Right atrium auricular region (tissue), 2 donors: ENCODE results near the gene PTPN14. TPM values are rescaled to one million over a fixed set of nuclear protein-coding genes. Genes with fewer than 3 reads are reported as not detected.

Experiments used
- DNase-seq: peaks from one replicate; pipeline ENCODE4 v3.0.0-alpha.2; 2019; ENCODE audit warnings: low spot score
- H3K27ac ChIP-seq, 2 donors: fragments of 200-600 bp; sonication (generic); 1 replicate in 1 of 2; 2 replicates in 1 of 2; pipeline ENCODE4 v1.5.1; 2016 to 2019
- H3K27me3 ChIP-seq, 2 donors: fragments of 200-600 bp; sonication (generic); one replicate each; pipeline versions ENCODE4 v1.5.1 to v1.6.0; 2017 to 2019
- H3K36me3 ChIP-seq: fragments of 200-600 bp; sonication (generic); one replicate; pipeline ENCODE4 v1.5.1; 2016
- H3K4me1 ChIP-seq, 2 donors: fragments of 200-600 bp; sonication (generic); one replicate each; pipeline versions ENCODE4 v1.5.1 to v1.6.0; 2017 to 2019
- H3K4me3 ChIP-seq, 2 donors: fragments of 200-600 bp; sonication (generic); 1 replicate in 1 of 2; 2 replicates in 1 of 2; pipeline ENCODE4 v1.5.1; 2017 to 2019; ENCODE audit warnings: mild to moderate bottlenecking in 1 of 2, moderate library complexity in 1 of 2
- H3K9me3 ChIP-seq, 2 donors: fragments of 200-600 bp; sonication (generic); one replicate each; pipeline ENCODE4 v1.5.1; 2019
- CTCF ChIP-seq, 2 donors: fragments of 200-600 bp; sonication (generic); IDR thresholded peaks; one replicate each; pipeline ENCODE4 v1.5.1; 2019; ENCODE audit warnings: antibody characterized with exemption in 2 of 2
- total RNA-seq, 2 donors: library from RNA; depleted of rRNA; stranded (reverse); fragments of >200 nt; gene quantifications; one replicate each; pipeline ENCODE4 v1.1.0, GENCODE V29; 2016

Gene PTPN14
- total RNA-seq, 2 donors from 2014 or later = 8.4 to 27.2 TPM

GRCh38 chr1:214570442-214570841 is 19.0 kb upstream of the PTPN14 start:
- no peaks in the 10 kb centered on the region for H3K27me3 ChIP-seq
- peaks cover 0 to 3% of the 10 kb centered on the region in 2 donors for H3K9me3 ChIP-seq
- no peak overlapping the region for H3K27ac ChIP-seq
- H3K4me3 ChIP-seq = no peak overlapping the region
- no peaks in the 10 kb centered on the region for H3K4me1 ChIP-seq
- H3K36me3 ChIP-seq = no peaks in the 10 kb centered on the region
- no peak for DNase-seq
- no peak for TF ChIP-seq CTCF (IDR thresholded peaks at IDR 0.05)

DNA sequence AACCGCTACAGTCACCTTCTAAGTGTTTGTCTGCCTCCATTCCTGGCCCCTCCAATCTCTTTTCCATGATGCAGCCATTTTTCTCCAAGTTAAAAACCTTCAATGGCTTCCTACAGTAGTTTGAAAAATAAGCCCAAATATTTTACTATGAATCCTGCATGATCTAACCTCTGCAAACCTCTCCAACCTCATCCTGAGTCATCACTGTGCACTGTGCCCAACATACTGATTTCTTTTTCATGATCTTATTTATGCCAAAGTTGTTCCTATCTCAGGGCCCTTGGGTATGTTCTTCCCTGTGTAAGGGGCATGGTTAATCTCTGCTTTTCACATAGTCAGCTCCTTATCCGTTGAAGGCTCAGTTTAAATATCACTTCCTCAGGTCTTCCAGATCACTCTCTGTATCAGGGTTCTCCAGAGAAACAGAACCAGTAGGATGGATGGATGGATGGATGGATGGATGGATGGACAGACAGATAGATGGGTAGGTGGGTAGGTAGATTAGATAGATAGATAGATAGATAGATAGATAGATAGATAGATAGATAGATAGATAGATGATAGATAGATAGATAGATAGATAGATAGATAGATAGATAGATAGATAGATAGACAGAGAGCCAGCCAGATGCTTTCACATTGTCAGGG is 18.1 kb upstream of the PTPN14 start:
- Histone ChIP-seq H3K9me3 (no peaks in the 10 kb centered on the region), H3K36me3 (no peaks in the 10 kb centered on the region), H3K4me1 (no peaks in the 10 kb centered on the region), H3K4me3 (no peak overlapping the region), H3K27ac (no peak overlapping the region), H3K27me3 (no peaks in the 10 kb centered on the region)
- DNase-seq = no peak
- no peak for TF ChIP-seq CTCF (IDR thresholded peaks at IDR 0.05)

- Histone ChIP-seq H3K4me1 (no peaks in the 10 kb centered on the region), H3K27me3 (no peaks in the 10 kb centered on the region), H3K27ac (no peak overlapping the region), H3K4me3 (no peak overlapping the region), H3K36me3 (no peaks in the 10 kb centered on the region), H3K9me3 (no peaks in the 10 kb centered on the region)
- no peak for DNase-seq
- TF ChIP-seq CTCF (IDR thresholded peaks at IDR 0.05) = no peak
Observed at GRCh38 chr1:214568328-214568727, 16.9 kb upstream of the PTPN14 start.

GRCh38 chr1:214567481-214567980 is 16.1 kb upstream of the PTPN14 start:
- Histone ChIP-seq H3K4me1 (no peaks in the 10 kb centered on the region), H3K9me3 (no peaks in the 10 kb centered on the region), H3K27ac (no peak overlapping the region), H3K36me3 (no peaks in the 10 kb centered on the region), H3K4me3 (no peak overlapping the region), H3K27me3 (no peaks in the 10 kb centered on the region)
- TF ChIP-seq CTCF (IDR thresholded peaks at IDR 0.05) = no peak
- no peak for DNase-seq

- Histone ChIP-seq H3K9me3 (no peaks in the 10 kb centered on the region), H3K27ac (no peak overlapping the region), H3K36me3 (no peaks in the 10 kb centered on the region), H3K4me3 (no peak overlapping the region), H3K4me1 (no peaks in the 10 kb centered on the region), H3K27me3 (no peaks in the 10 kb centered on the region)
- DNase-seq = no peak
- no peak for TF ChIP-seq CTCF (IDR thresholded peaks at IDR 0.05)
Observed at GRCh38 chr1:214566158-214567104, 15.0 kb upstream of the PTPN14 start.
